IPS DF 19.7 (cell line): Measurements from ENCODE around the gene HS3ST3A1.

Source experiments
- DNase-seq: peaks from one replicate; pipeline ENCODE4 v3.0.0-alpha.2; 2013; ENCODE audit warnings: low read depth, low spot score

Gene HS3ST3A1

DNA sequence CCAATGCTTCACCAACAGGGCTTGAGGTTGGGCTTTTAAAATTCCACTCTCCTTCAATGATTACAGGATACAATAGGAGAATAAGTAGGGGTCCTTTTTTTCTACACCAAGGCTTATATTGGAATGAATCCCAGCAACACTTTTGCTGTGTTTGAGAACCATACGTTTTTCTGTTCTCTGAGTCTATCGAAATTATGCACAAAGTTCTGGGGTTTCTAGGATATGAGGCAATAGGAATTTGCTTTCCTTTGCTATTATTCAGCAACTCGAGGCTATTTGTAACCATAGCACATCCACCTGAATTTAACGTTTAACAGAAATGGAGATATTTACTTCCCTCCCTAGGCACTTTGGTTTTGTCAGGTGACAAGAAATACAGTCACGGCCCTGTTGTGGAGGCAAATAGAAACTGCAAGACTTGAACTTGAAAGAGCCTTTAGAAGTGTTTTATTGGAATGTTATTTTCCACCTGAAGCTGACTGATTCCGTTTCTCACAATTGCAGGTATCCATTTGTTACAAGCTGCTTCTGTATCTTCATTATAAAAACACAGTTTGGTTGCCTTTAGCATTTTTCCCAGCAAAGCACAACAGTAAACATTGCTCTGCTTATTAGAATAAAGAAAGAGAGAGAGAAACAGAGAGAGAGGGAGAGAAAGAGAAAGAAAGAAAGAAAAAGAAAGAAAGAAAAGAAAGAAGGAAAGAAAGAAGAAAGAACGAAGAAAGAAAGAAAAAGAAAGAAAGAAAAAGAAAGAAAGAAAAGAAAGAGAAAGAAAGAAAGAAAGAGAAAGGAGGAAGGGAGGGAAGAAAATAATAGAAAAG, 109.6 kb downstream of the HS3ST3A1 start:
- no peak for DNase-seq

DNA sequence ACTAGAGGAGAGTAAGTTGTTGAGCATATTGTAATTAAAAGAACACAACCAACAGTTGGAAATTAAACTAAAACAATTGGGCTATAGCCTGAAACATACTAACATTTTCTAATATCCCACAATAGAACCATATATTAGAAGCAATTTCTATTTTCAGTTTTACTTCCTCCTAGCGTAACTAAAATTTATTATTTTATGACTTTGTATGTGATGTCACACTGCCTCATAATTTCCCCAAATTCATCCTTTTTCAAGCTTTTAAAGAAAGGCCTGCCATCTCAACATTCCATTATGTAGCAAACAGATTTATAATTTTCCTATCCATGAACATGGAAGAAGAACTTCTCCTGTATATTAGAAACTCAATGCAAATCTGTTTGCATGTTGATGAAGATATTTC, 110.2 kb downstream of the HS3ST3A1 start:
- no peak for DNase-seq

DNA sequence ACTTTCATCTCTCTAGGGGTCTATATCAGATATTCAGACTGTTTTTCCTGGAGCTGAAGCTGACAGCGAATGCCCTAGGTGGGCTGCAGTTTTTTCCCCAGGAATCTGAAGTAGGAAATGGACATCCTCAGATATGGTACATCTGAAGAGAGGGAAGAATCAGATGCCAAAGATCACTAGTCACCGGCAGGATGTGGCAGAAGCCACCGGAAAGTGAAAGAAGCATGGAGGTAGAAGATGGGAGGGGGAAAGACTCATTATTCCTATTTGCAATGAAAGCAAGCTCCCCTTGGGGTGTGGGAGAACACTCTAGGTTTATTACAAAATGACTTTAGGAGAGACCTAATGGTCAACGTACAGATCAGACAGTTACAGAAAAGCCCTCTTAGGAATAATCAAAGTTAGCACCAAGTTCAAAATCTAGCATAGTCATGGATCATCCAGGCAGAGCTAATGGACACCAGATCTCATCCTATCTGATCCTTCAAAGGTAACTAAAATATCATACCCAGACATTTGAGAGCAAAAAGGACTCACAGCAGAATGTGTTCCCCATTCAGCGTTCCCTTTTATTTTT, 110.7 kb downstream of the HS3ST3A1 start:
- DNase-seq: no peak

DNA sequence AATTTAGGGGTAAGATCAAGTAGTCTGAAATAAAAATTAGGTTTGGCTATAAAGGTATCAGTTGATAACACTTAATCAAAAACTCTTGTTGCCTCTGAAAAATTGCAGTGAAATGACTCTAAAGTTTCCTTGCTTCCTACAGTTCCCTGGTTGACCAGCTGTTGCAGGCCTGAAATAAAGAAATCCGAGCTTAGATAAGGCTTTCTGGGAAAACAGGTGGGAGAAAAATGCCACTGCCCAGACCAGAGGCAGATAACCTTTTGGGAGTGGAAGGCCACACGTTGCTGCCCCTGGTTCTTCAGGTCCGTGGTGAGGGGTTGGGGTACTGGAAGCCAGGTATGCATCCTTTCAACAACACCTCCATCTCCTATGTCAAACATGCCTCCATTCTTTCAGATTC, 111.3 kb downstream of the HS3ST3A1 start:
- DNase-seq: no peak

DNA sequence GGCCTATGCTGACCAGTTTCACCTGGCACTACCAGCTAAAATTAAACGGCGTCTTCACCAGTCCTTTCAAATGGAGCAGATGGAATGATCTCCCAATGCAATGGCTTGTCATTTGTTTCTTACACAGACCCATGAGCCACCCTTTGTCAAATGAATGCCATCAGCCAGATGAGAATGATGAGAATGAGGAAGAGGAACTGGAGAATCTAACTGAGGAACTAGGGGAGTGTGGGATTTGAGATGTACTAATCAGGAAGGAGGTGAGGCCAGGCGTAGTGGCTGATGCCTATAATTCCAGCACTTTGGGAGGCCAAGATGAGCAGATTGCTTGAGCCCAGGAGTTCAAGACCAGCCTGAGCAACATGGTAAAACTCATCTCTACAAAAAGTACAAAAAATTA, 116.4 kb downstream of the HS3ST3A1 start:
- DNase-seq: no peak

DNA sequence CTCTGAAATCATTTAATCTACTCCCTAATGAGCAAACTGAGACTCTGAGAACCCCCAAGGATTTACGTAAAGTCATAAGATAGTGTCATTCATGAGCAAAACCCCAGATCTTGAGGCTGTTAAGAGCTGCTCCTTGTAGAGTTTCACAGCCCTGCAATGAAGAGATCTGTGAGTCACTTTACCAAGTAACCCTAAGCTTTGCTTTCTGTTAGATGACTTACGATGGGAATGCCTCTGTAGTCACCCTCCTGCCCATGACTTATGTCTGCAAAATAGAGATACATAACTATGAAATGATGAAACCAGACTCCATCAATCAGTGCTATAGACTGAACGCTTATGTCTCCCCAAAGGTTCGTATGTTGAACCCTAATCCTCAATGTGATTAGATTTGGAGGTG, 117.7 kb downstream of the HS3ST3A1 start:
- no peak for DNase-seq

DNA sequence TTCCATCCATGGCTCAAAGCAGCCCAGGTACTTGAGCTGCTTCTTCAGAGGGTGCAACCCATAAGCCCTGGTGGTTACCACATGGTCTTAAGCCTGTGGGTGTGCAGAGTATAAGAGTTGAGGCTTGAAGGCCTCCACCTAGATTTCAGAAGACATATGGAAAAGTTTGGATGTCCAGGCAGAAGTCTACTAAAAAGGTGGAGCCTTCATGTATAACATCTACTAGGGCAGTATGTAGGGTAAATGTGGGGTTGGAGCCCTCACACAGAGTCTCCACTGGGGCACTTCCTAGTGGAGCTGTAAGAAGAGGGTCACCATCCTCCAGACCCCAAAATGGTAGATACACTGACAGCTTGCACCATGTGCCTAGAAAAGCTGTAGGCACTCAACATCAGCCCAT, 120.9 kb downstream of the HS3ST3A1 start:
- DNase-seq: no peak

DNA sequence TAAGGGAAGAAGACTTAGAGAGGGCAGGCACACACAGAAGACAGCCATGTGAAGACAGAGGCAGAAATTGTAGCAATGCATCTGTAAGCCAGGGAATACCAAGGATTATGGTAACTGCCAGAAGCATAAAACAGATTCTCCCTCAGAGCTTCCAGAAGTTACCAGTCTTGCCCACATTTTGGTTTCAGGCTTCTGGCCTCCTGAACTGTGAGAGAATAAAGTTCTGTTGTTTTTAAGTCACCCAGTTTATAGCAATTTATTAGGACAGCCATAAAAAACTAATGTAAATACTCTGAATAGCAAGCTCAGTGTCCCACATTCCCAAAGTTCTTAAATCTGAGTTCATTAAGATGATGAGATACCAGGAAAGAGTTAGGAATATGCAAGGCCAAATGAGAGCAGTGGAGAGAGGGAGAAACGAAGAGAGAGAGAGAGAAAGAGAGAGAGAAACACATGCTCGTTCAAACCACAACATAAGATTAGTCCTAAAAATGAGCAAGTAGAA, 123.4 kb downstream of the HS3ST3A1 start:
- DNase-seq: no peak

DNA sequence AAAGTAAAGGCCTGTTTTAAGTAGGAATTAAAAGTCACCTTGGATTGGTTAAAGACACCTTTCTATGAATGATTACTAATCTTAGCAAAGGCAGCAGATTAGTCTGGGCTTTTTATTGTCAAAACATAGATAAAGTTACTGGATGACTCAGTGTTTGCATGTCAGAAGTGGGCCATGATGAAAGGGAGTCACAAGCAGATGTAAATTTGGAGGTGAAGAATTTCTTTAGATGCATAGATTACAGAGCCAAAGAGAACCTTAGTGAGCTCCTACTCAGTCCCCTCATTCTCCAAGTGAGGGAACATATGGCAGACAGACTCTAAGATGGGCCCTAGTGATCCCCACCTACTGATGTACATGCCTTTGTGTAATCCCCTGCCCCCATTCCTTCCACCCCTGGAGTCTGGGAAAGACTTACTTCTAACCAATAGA, 124.5 kb downstream of the HS3ST3A1 start:
- DNase-seq: no peak

DNA sequence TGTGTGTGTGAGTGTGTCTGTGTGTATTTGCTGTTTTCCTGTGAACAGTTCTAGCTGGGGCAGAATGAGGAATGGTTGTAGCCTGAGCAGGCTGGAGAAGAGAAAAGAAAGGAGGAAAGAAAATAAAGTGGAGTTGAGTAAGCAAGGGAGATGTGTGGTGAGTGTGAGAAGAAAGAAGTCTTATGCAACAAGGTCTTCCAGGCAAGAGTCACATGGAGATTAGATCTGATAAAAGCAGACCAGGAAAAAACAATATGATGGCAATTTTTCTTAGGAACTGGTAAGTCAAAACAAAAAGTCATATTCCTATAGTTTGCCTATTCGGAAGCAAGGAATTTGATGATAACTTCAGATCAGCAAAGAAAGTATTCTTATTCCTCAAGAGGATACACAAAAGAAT, 125.0 kb downstream of the HS3ST3A1 start:
- DNase-seq: no peak

DNA sequence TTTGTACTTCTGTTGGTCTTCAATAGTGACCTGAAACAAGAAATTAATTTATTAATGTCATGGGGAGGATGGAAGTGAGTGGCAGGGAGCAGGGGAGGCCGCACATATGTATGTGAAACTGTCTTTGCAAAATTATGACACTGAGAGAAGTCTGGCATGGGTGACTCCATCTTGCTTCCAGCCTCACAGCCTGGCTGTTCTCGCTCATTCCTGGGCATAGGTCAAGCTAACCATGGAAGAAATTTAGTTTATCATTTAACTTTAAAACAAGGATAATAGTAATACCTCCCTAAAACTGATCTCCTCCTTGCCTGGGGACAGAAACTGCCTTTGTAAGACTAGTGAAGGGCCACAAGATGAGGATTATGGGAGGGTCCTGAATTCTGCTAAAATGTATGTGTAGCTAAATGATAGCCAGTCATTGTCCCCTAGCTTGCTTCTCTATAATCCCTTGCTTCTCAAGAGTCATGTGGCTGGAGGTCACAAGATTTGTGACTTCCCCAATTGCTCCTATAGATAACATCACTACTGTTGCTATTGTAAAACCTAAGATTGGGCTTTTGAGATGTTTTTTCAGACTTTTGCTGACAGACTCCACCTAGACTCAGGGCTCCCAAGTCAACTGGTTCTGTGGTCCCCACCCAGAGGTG, 126.0 kb downstream of the HS3ST3A1 start:
- no peak for DNase-seq

DNA sequence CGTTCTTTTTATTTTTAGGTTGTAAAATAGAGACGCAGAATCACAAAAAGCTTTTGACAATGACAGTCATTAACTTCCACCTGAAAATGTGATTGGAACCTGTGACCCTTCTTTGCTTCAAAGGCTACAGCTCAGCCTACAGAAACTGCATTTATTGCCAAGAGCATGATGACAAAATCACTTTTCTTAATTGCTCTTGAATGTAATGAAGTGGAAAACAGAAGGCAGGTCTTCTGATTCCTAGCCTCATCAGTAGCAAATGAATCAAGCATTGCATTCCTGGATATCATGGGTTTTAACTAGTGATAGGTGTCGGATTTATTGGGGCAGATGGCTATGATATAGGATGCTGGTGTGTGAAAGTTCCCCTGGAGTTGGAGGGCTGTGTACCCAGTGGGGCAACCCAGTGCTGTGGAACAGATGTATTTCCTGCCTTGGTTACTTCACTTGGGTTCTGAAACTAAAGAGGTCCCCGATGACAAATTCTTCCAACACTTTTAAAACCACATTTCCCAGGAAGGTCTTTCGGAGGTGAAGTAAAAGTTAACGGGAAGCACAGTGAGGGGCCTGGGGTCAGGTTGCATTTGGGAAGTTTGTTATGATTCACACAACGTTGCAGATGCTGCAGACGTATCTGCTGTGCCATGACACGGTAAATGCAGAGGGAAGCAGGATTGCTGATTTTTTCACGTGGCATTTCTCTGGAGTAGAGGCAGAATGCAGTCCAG, 127.5 kb downstream of the HS3ST3A1 start:
- DNase-seq: no peak

DNA sequence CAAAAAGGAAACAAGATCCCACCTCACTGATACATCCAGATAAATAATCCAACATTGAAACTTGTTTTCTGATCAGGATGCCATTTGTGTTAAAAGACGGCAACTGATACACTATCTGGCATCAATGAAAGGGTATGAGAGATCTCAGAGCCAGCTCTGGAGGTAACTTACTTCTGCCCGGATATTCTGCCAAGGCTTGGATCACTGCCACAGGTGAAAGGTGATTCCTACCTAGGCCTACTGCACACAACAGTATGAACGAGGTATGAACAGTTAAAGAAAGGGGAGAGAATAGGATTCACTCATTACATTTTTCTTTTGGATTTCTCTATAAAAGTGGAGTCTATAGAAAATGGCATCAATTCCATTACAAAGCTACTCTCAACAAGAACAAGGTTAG, 136.1 kb downstream of the HS3ST3A1 start:
- DNase-seq: no peak

DNA sequence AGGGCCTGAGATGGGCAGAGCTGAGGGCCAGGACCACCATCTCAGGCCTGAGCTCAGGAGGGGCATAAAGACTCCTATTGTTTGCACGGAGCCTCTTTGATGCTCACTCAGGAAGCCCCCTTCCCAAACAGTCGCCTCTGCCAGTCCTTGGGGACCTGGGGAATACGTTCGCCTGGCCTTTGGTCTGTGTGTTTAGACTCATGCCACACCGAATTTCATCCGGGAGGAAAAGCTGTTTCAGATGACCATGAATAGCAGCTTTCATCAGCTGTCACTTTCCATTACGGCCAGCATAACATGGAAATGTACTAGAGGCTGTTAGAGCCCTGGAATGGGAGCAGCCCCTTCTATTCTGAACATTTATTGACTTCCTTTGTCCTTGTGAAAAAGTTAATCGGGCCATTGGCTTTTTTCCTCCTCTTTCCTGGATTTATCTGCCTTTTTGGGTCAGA, 139.0 kb downstream of the HS3ST3A1 start:
- no peak for DNase-seq

DNA sequence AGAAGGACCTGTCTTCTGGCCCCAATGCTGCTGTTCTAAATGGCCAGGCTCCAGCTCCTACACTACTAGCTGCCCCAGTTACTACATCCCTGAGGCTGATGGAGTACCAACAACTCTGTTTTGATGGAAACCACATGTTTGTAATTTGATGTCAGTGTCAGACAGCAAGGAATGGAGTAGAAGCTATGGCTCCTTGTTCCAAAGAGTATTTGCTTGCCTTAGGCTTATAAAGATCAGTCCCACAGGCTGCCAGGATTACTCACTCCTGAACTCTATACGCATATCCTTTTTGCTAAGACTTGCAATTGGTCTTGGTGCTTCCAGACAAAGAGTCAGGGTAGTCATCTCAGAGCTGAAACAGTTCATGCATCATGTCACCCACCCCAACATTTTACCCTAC, 139.6 kb downstream of the HS3ST3A1 start:
- no peak for DNase-seq

DNA sequence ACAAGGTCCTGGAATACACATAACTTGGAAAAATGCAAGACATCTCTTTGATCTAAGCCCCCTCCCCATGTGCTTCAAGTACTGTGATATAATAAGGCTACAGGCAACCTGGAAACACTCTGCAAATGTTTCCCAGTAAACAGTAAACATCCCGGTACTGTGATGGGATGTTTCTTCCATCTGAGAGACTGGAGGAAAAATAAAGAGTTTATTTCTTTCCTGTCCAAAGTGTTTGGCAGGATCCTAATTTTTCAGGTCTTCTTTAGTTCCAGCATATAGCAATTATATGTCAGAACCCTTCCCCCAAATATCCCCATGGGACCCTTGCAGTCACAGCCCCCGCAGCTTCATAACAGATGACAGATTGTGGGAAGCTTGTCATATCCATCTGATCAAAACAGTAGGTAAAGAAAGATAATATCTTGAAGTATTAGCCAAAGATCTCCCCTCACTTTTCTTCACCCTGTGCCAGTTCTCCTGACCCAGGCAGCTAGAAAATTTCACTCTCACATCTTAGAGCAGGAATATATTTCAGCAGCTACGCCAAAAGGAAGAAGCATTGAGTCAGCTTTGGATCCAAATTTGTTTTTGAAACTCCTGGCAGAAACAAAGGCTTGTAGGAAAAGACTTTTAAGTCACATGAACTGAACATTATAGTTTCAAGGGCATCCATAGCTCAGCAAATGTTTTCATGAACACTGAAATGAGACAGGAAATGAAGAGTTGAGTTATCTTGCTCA, 141.3 kb downstream of the HS3ST3A1 start:
- no peak for DNase-seq

DNA sequence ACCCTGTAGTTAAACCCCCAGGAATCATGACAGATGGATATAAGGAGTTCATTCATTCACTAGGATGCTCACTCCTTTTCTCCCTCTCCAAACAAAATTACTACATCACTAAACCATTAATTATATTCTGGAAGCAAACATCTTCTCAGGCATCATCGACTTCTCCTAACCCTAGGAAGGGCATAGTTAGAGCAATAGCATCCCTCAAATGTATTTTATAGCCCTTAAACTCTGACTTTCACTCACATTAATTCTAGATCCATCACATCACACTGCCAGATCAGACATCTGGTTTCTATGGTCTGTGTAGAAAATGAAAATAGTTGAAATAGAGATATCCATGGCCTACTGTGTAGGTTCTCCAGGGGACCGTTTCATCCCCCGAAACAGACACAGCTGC, 143.9 kb downstream of the HS3ST3A1 start:
- no peak for DNase-seq
